ENCODE results near the gene SEPTIN10. TPM values are rescaled to one million over a fixed set of nuclear protein-coding genes. Genes with fewer than 3 reads are reported as not detected.

SEPTIN10 gene
- total RNA-seq, 1 experiment from 2014 or later, result 100.0 TPM

DNA sequence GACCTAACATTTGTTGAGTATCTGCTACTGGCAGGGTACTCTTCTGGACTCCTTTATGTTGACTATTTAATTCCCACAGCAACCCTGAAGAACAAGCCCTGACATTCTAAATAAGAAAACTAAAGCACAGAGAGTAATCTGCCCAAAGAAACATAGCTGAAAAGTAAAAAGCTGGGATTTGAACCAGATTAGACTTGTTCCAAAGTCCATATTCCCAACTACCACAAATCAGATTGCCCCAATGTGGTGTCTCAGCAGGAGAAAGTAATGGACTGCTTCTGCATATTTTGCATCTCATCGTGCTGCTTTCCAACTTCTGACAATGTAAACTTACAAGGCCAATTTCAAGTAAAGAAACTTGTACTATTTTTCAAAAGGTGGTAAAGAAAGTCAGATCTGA lies 56.5 kb downstream of the SEPTIN10 start:
- ChIA-PET POLR2A (no interaction called here), CTCF (no interaction called here)
- no peak for DNase-seq (ENCODE audit: low read depth, low spot score)
- Histone ChIP-seq H3K27ac (ENCODE audit: low read length) (no peak overlapping the region), H3K9me3 (ENCODE audit: control insufficient read depth, insufficient read depth, low read depth, low read length) (no peaks in the 10 kb centered on the region), H3K36me3 (ENCODE audit: control insufficient read depth, insufficient read depth, low read length) (peaks cover 6% of the 10 kb centered on the region), H3K4me1 (ENCODE audit: control insufficient read depth, insufficient read depth, low read length) (no peaks in the 10 kb centered on the region), H3K27me3 (ENCODE audit: control insufficient read depth, insufficient read depth, low read length) (no peaks in the 10 kb centered on the region), H3K4me3 (ENCODE audit: low read depth in 2 of 2, low read length in 2 of 2) (no peak overlapping the region)
- BruUV-seq (replicated peaks), result no TSS peak
- in situ Hi-C loops (cut with HindIII; ENCODE audit: low pct_unique_long_range_greater_than_20kb, low sequenced_read_pairs), result no loop called here
- ATAC-seq, result no peak
- intact Hi-C loops (cut with micrococcal nuclease; ENCODE audit: unreplicated experiment), result no loop called here
- no peak for TF ChIP-seq TCF7L2 (IDR thresholded peaks at IDR 0.05; ENCODE audit: low read depth, low read length)
- no peak for TF ChIP-seq SIN3A (IDR thresholded peaks at IDR 0.05; ENCODE audit: borderline replicate concordance, insufficient read depth, low read depth, low read length)
- no peak for TF ChIP-seq POLR2AphosphoS5 (IDR thresholded peaks at IDR 0.05; ENCODE audit: low read depth, low read length)
- TF ChIP-seq REST (IDR thresholded peaks at IDR 0.05; ENCODE audit: insufficient read depth in 1 of 2, low read depth in 2 of 2, low read length in 1 of 2), result no peak
- TF ChIP-seq, protein P1, sequence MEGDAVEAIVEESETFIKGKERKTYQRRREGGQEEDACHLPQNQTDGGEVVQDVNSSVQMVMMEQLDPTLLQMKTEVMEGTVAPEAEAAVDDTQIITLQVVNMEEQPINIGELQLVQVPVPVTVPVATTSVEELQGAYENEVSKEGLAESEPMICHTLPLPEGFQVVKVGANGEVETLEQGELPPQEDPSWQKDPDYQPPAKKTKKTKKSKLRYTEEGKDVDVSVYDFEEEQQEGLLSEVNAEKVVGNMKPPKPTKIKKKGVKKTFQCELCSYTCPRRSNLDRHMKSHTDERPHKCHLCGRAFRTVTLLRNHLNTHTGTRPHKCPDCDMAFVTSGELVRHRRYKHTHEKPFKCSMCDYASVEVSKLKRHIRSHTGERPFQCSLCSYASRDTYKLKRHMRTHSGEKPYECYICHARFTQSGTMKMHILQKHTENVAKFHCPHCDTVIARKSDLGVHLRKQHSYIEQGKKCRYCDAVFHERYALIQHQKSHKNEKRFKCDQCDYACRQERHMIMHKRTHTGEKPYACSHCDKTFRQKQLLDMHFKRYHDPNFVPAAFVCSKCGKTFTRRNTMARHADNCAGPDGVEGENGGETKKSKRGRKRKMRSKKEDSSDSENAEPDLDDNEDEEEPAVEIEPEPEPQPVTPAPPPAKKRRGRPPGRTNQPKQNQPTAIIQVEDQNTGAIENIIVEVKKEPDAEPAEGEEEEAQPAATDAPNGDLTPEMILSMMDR (IDR thresholded peaks at IDR 0.05), result no peak

DNA sequence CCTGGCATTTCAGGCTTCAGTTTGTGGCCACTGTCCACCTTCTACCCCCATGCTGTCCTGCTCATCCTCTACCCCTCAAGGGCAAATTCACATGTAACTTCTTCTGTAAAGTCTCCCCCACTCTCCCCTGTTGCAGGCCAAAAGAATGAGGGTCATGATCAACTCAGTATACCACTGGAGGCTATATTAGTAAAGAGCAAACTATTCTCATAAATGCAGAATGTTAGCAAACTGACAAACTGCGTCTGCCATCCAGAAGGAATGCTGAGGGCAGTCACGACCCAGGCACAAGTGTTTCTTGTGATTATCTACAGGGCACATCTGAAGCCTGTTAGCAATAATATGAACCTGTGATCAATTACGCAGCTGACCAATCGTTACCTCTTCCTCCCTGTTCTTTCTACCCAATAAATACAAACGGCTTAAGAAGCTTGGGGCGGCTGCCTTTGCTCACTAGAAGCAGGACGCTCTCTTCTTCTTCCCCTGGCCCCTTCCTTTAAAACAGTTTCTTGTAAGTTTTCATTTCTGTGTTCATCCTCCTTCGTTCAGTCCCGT lies 58.3 kb downstream of the SEPTIN10 start:
- Histone ChIP-seq H3K27ac (ENCODE audit: low read length) (no peak overlapping the region), H3K9me3 (ENCODE audit: control insufficient read depth, insufficient read depth, low read depth, low read length) (no peaks in the 10 kb centered on the region), H3K4me1 (ENCODE audit: control insufficient read depth, insufficient read depth, low read length) (no peaks in the 10 kb centered on the region), H3K4me3 (ENCODE audit: low read depth in 2 of 2, low read length in 2 of 2) (no peak overlapping the region), H3K27me3 (ENCODE audit: control insufficient read depth, insufficient read depth, low read length) (no peaks in the 10 kb centered on the region), H3K36me3 (ENCODE audit: control insufficient read depth, insufficient read depth, low read length) (peaks cover 13% of the 10 kb centered on the region)
- ChIA-PET CTCF (no interaction called here), POLR2A (no interaction called here)
- BruUV-seq (replicated peaks), result no TSS peak
- intact Hi-C loops (cut with micrococcal nuclease; ENCODE audit: unreplicated experiment) (no loop called here), in situ Hi-C loops (cut with HindIII; ENCODE audit: low pct_unique_long_range_greater_than_20kb, low sequenced_read_pairs) (no loop called here)
- no peak for ATAC-seq
- TF ChIP-seq POLR2AphosphoS5 (IDR thresholded peaks at IDR 0.05; ENCODE audit: low read depth, low read length), result no peak
- TF ChIP-seq, protein P1 (IDR thresholded peaks at IDR 0.05), result no peak
- TF ChIP-seq TCF7L2 (IDR thresholded peaks at IDR 0.05; ENCODE audit: low read depth, low read length), result no peak
- TF ChIP-seq SIN3A (IDR thresholded peaks at IDR 0.05; ENCODE audit: borderline replicate concordance, insufficient read depth, low read depth, low read length), result no peak
- no peak for TF ChIP-seq REST (IDR thresholded peaks at IDR 0.05; ENCODE audit: insufficient read depth in 1 of 2, low read depth in 2 of 2, low read length in 1 of 2)
- DNase-seq (ENCODE audit: low read depth, low spot score), result no peak
